Ascending aorta (tissue), 2 donors: ENCODE measurements around the gene MOSMO. TPM values are rescaled to one million over a fixed set of nuclear protein-coding genes. Genes with fewer than 3 reads are reported as not detected.

Experiments used
- DNase-seq, 2 donors: peaks; one replicate each; pipeline ENCODE4 v3.0.0-alpha.2; 2019; ENCODE audit warnings: low spot score in 2 of 2
- H3K27ac ChIP-seq, 2 donors: fragments of 200-600 bp; sonication (generic); one replicate each; pipeline ENCODE4 v1.5.1; 2016 to 2017; ENCODE audit warnings: mild to moderate bottlenecking in 1 of 2
- H3K27me3 ChIP-seq: fragments of 200-600 bp; sonication (generic); one replicate; pipeline ENCODE4 v1.5.1; 2017
- H3K36me3 ChIP-seq, 2 donors: fragments of 200-600 bp; sonication (generic); one replicate each; pipeline ENCODE4 v1.5.1; 2016
- H3K4me1 ChIP-seq, 2 donors: fragments of 200-600 bp; sonication (generic); one replicate each; pipeline ENCODE4 v1.5.1; 2016 to 2017; ENCODE audit warnings: mild to moderate bottlenecking in 1 of 2
- H3K4me3 ChIP-seq, 2 donors: fragments of 200-600 bp; sonication (generic); one replicate each; pipeline ENCODE4 v1.5.1; 2016 to 2017; ENCODE audit warnings: mild to moderate bottlenecking in 1 of 2
- H3K9me3 ChIP-seq, 2 donors: fragments of 200-600 bp; sonication (generic); one replicate each; pipeline ENCODE4 v1.5.1; 2016
- CTCF ChIP-seq, 3 experiments: fragments of 200-600 bp in 2 of 3; fragments of 450-650 bp in 1 of 3; sonication (generic) in 2 of 3; IDR thresholded peaks; one replicate each; pipeline ENCODE4 v1.5.1; 2016 to 2019; ENCODE audit warnings: antibody characterized with exemption in 3 of 3, mild to moderate bottlenecking in 1 of 3, moderate library complexity in 1 of 3
- intact Hi-C: fragments of 100-400 bp; cut with DNase I; formaldehyde crosslinking; loops from one replicate; pipeline ENCODE4 v1.15.1; 2023
- total RNA-seq: library from RNA; depleted of rRNA; stranded (reverse); fragments of >200 nt; gene quantifications from one replicate; pipeline ENCODE4 v1.1.0, GENCODE V29; 2016

MOSMO gene
- total RNA-seq, 1 donor from 2014 or later, result 3.6 TPM

- peaks cover 0 to 10% of the 10 kb centered on the region in 2 donors for H3K9me3 ChIP-seq
- no peak overlapping the region for H3K27ac ChIP-seq
- no peak for TF ChIP-seq CTCF (IDR thresholded peaks at IDR 0.05)
- no peak for DNase-seq
- H3K27me3 ChIP-seq, result no peaks in the 10 kb centered on the region
- H3K4me1 ChIP-seq, result no peaks in the 10 kb centered on the region
- peaks cover 0 to 6% of the 10 kb centered on the region in 2 donors for H3K36me3 ChIP-seq
- H3K4me3 ChIP-seq, result no peak overlapping the region
- intact Hi-C loops, result no loop called here
Measured at GRCh38 chr16:22063888-22064467, 56.1 kb downstream of the MOSMO start.

DNA sequence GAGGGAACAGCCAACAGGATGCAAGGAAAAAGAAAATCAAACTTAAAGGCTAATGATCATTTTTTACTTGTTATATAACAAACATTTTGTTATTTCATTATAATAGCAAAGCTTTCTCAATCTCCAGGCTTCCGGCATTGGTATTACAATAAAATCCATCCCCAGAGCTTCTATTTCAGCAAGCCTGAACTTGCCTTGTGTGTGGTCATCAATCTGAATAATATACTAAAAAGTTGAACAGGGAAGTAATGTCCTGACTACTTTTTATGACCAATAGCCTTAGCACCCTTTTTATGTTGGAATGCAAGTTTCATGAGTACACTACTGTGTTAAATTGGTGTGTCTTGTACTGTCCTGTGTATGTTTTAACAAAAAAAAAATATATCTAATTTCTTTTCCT lies 57.3 kb downstream of the MOSMO start:
- H3K27ac ChIP-seq, result no peak overlapping the region
- H3K36me3 ChIP-seq, result peaks cover 0 to 6% of the 10 kb centered on the region in 2 donors
- no peak for TF ChIP-seq CTCF (IDR thresholded peaks at IDR 0.05)
- H3K4me1 ChIP-seq, result peaks cover 0 to 7% of the 10 kb centered on the region in 2 donors
- intact Hi-C loops, result no loop called here
- no peak for DNase-seq
- no peaks in the 10 kb centered on the region for H3K27me3 ChIP-seq
- no peak overlapping the region for H3K4me3 ChIP-seq
- H3K9me3 ChIP-seq, result peaks cover 0 to 10% of the 10 kb centered on the region in 2 donors

DNA sequence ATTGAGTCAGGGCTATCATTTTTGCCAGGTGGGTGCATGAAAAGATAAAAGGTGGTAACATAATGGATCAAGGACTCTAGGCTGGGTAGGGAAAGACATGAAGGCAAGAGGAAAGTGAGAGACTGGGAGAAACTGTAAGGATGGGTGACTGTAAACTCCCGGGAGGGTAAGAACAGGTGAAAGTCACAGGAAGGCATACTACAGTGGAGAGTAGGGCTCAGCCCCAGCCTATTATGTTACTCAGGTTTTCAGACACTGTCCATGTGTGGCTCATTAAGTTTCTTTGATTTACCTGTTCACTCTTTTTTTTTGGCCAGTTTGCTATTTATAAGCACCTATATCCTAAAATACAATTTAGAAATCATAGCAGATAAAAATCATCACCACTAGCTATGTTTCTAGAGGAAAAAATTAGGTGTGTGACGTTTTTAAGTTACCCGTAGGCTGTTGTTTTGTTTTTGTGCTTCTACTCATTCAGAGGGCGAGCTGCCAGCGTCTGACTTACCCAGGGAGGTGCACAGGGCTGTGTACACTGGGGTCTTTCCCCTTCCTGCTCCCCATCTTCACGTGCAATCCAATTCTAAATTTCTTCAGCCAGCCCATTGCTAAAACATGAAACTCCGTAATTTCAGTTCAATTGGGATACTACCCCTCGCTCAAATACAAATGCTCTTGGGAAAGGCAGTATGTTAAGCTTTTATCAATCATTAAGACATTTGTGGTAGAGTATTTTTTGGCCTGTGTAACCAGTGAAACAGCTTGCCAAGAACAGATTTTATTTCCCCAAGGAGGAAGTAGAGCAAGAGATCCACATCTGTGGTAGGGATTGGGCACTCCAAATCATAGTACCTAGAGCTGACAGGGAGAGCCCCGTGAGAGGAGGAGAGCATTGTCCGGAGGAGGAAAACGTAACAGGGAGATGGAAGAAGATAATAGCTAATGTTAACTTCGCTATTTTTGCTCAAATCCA lies 62.7 kb downstream of the MOSMO start:
- Histone ChIP-seq H3K27ac (peak overlapping the region; percentile 30 to 56), H3K36me3 (peaks cover 0 to 6% of the 10 kb centered on the region in 2 donors), H3K4me3 (peak overlapping the region; percentile 14 to 35), H3K4me1 (peaks cover 0 to 17% of the 10 kb centered on the region in 2 donors), H3K9me3 (peaks cover 0 to 10% of the 10 kb centered on the region in 2 donors), H3K27me3 (no peaks in the 10 kb centered on the region)
- intact Hi-C loops, result loop anchor here (10.0 kb wide), 1 partner anchor 224 kb away; the partner anchor contains the start of gene POLR3E
- no peak for TF ChIP-seq CTCF (IDR thresholded peaks at IDR 0.05)
- DNase-seq, result no peak

DNA sequence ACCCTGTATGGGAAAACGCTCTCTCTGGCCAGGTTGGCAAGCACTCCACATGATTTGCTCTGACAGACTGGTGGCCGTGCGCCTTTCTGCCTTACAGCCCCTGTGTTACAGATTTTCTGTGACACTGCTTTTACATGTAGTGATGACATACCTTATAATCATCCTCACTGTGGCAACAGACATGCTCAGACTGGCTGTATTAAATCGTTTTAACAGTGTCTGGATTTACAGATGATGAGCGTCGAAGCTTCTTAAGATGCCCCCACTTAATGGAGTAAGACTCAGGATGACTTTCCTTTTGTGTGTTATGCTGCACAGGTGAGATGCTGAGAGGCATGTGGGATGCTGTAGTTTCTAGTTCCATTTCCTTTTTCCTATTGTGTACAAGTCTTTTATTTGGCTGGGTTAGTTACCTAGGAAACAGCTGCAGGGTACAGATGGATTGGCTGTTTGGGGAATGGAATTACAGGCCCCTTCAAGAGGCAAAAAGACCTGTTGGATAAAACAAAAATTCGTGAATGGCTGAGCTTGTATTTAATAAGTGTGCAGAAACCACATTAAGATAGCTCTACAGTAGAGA lies 63.5 kb downstream of the MOSMO start:
- peaks cover 0 to 17% of the 10 kb centered on the region in 2 donors for H3K4me1 ChIP-seq
- intact Hi-C loops, result loop anchor here (10.0 kb wide), 1 partner anchor 223 kb away; the partner anchor contains the start of gene POLR3E
- H3K27ac ChIP-seq, result peak overlapping the region; percentile 30 to 56
- peaks cover 0 to 2% of the 10 kb centered on the region in 2 donors for H3K36me3 ChIP-seq
- peak overlapping the region; percentile 14 to 35 for H3K4me3 ChIP-seq
- TF ChIP-seq CTCF (IDR thresholded peaks at IDR 0.05), result no peak
- peaks cover 0 to 10% of the 10 kb centered on the region in 2 donors for H3K9me3 ChIP-seq
- no peaks in the 10 kb centered on the region for H3K27me3 ChIP-seq
- no peak for DNase-seq

DNA sequence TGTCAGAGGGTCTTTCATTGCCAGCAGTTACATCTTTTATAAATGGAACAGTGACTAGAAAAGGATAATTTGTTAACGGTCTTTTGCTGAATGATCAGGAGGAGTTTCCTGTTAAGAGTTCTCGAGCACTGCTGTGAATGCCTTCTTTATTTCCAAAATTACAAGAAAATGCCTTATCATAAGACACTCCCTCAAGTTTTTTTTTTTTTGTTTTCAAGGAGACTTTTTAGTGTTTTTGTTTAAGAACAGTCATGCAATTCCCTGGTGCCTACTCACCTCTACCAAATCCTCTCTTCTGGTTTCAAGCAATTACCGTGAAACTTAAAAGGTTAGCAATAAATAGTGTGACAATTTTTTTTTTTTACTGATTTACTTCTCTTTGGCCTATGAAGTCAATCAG lies 65.4 kb downstream of the MOSMO start:
- Histone ChIP-seq H3K36me3 (no peaks in the 10 kb centered on the region), H3K27me3 (no peaks in the 10 kb centered on the region), H3K9me3 (no peaks in the 10 kb centered on the region), H3K27ac (no peak overlapping the region), H3K4me3 (no peak overlapping the region), H3K4me1 (peaks cover 0 to 17% of the 10 kb centered on the region in 2 donors)
- intact Hi-C loops, result loop anchor here (10.0 kb wide), 1 partner anchor 221 kb away; the partner anchor contains the start of gene POLR3E
- DNase-seq, result no peak
- no peak for TF ChIP-seq CTCF (IDR thresholded peaks at IDR 0.05)
